Right ventricle myocardium superior (tissue), 1 donor: ENCODE data around the gene TUBA3E. TPM values are rescaled to one million over a fixed set of nuclear protein-coding genes. Genes with fewer than 3 reads are reported as not detected.
"Not testable (repeated sequence)": the region's sequence is repeated elsewhere in the genome, so short reads cannot be mapped to it uniquely, and the experiment has no call there.

Source experiments
- ATAC-seq: fragments of 200-7000 bp; cut with Tn5 transposase; one replicate; pipeline ENCODE4 v1.9.1; 2020; ENCODE audit warnings: mild to moderate bottlenecking; ENCODE audit not compliant: poor library complexity
- DNase-seq: peaks from one replicate; pipeline ENCODE4 v3.0.0-alpha.2; 2020
- intact Hi-C: fragments of 100-400 bp; cut with DNase I; formaldehyde crosslinking; loops from one replicate; pipeline ENCODE4 v1.11.2; 2022
- total RNA-seq: library from RNA; stranded (reverse); fragmentation: NEBNext Ultra II Directional; extraction: Animal tissue kit (Norgen Biotek cat#: 25700); gene quantifications from one replicate; pipeline ENCODE4 v1.2.1, GENCODE V29; 2021
- donor health status: DM: no; HTN: yes; CAD: no; lungs with severe emphysema.

Gene TUBA3E
- total RNA-seq, 1 donor from 2014 or later: 69.5 TPM

GRCh38 chr2:130180404-130181324, 17.6 kb downstream of the TUBA3E start:
- not testable (repeated sequence) for ATAC-seq, DNase-seq
- intact Hi-C loops: loop anchor here (10.0 kb wide), 1 partner anchor 154 kb away; no protein-coding TSS in a partner anchor

GRCh38 chr2:130174866-130175265, 23.4 kb downstream of the TUBA3E start:
- peak; percentile 86 for ATAC-seq
- intact Hi-C loops, DNase-seq: not testable (repeated sequence)

- DNase-seq: no peak
- intact Hi-C loops: no loop called here
- ATAC-seq: no peak
These were observed 28.3 kb downstream of the TUBA3E start for GRCh38 chr2:130169896-130170295.

GRCh38 chr2:130169163-130169562, 29.1 kb downstream of the TUBA3E start:
- DNase-seq, ATAC-seq, intact Hi-C loops: not testable (repeated sequence)

GRCh38 chr2:130166611-130167010, 31.6 kb downstream of the TUBA3E start:
- DNase-seq, ATAC-seq, intact Hi-C loops: not testable (repeated sequence)

GRCh38 chr2:130165293-130166016, 32.8 kb downstream of the TUBA3E start:
- DNase-seq (no peak), ATAC-seq (no peak)
- intact Hi-C loops: no loop called here

- no peak for DNase-seq
- intact Hi-C loops: no loop called here
- ATAC-seq: no peak
These were observed 35.3 kb downstream of the TUBA3E start for GRCh38 chr2:130162968-130163367.

- DNase-seq, ATAC-seq, intact Hi-C loops: not testable (repeated sequence)
These were observed 35.8 kb downstream of the TUBA3E start for GRCh38 chr2:130162486-130162885.

GRCh38 chr2:130160838-130161705, 37.2 kb downstream of the TUBA3E start:
- DNase-seq (peak; percentile 72), ATAC-seq (peak; percentile 81)
- intact Hi-C loops: not testable (repeated sequence)

GRCh38 chr2:130160131-130160530, 38.1 kb downstream of the TUBA3E start:
- ATAC-seq (no peak), DNase-seq (no peak)
- intact Hi-C loops: no loop called here

- ATAC-seq, DNase-seq: not testable (repeated sequence)
- intact Hi-C loops: loop anchor here (5.0 kb wide), 1 partner anchor 173 kb away; no protein-coding TSS in a partner anchor
These were observed 38.9 kb downstream of the TUBA3E start for GRCh38 chr2:130159376-130159775.

- ATAC-seq: no peak
- intact Hi-C loops: loop anchor here (5.0 kb wide), 1 partner anchor 174 kb away; no protein-coding TSS in a partner anchor
- DNase-seq: no peak
These were observed 39.6 kb downstream of the TUBA3E start for GRCh38 chr2:130158631-130159030.

- intact Hi-C loops: loop anchor here (5.0 kb wide), 1 partner anchor 174 kb away; no protein-coding TSS in a partner anchor
These were observed 40.3 kb downstream of the TUBA3E start for GRCh38 chr2:130157825-130158514.

GRCh38 chr2:130157354-130157753, 40.9 kb downstream of the TUBA3E start:
- intact Hi-C loops: loop anchor here (5.0 kb wide), 1 partner anchor 175 kb away; no protein-coding TSS in a partner anchor
- not testable (repeated sequence) for ATAC-seq, DNase-seq

More at GRCh38 chr2:130157825-130158514, 40.3 kb downstream of the TUBA3E start:
- not testable (repeated sequence) for DNase-seq, ATAC-seq

- no peak for DNase-seq
- intact Hi-C loops: loop anchor here (5.0 kb wide), 1 partner anchor 176 kb away; no protein-coding TSS in a partner anchor
- no peak for ATAC-seq
These were observed 41.6 kb downstream of the TUBA3E start for GRCh38 chr2:130156624-130157004.

- DNase-seq (peak; percentile 81), ATAC-seq (peak; percentile 83)
- intact Hi-C loops: loop anchor here (5.0 kb wide), 1 partner anchor 176 kb away; no protein-coding TSS in a partner anchor
These were observed 42.1 kb downstream of the TUBA3E start for GRCh38 chr2:130155956-130156623.
